HepG2 (cell line): ENCODE results near the gene FMNL1. TPM values are rescaled to one million over a fixed set of nuclear protein-coding genes. Genes with fewer than 3 reads are reported as not detected.

Source experiments
- ATAC-seq: fragments of 200-7000 bp; cut with Tn5 transposase; 3 replicates; pipeline ENCODE4 v1.9.1; 2020; ENCODE audit warnings: mild to moderate bottlenecking, moderate library complexity
- BruUV-seq: library from RNA; stranded (reverse); fragments of 400-500 nt; replicated peaks from 2 replicates; lab custom pipeline; 2021; lab: Mats Ljungman, UMichigan
- CTCF ChIA-PET: fragments of 300-600 bp; formaldehyde crosslinking; extraction: SDS; loops from one replicate; lab custom pipeline; 2021; ENCODE audit warnings: low total read pairs, inconsistent platforms, low intra/inter-chr PET ratio; lab: Yijun Ruan, JAX
- POLR2A ChIA-PET: fragments of 350-600 bp; sonication (Branson Sonifier 250); formaldehyde crosslinking; loops from one replicate; lab custom pipeline; 2020; ENCODE audit warnings: antibody characterized with exemption, inconsistent platforms; lab: Yijun Ruan, JAX
- DNase-seq: peaks from one replicate; pipeline ENCODE4 v3.0.0-alpha.2; 2015; ENCODE audit warnings: low spot score
- FAIRE-seq: peaks from 3 replicates; lab custom pipeline; 2011; peaks lifted over from hg19 to GRCh38; lab: Jason Lieb, UNC
- H2AFZ ChIP-seq: one replicate; pipeline ENCODE4 v1.6.1; 2011; ENCODE audit warnings: low read length, inconsistent platforms
- H3K27ac ChIP-seq: fragments of 300-600 bp; 3 replicates; pipeline ENCODE4 v1.8.0; 2011; ENCODE audit warnings: mixed run types, mild to moderate bottlenecking, mixed read lengths, low read length, inconsistent platforms; ENCODE audit not compliant: insufficient read depth; ENCODE audit errors: extremely low read length
- H3K27me3 ChIP-seq, 2 experiments: fragments of 200-600 bp in 1 of 2; 2 replicates in 1 of 2; 3 replicates in 1 of 2; pipeline versions ENCODE4 v1.6.0 to v1.8.0; 2011; ENCODE audit warnings: low read length in 2 of 2, mild to moderate bottlenecking in 2 of 2, moderate library complexity in 2 of 2, inconsistent platforms in 1 of 2; ENCODE audit not compliant: insufficient read depth in 2 of 2, control insufficient read depth in 1 of 2
- H3K36me3 ChIP-seq, 2 experiments: fragments of 200-600 bp in 1 of 2; replicated peaks in 1 of 2; 2 replicates in 1 of 2; 3 replicates in 1 of 2; pipeline versions ENCODE4 v1.5.1 to v1.8.0; 2011; ENCODE audit warnings: low read length in 2 of 2, inconsistent platforms in 1 of 2; ENCODE audit not compliant: insufficient read depth in 2 of 2, control insufficient read depth in 1 of 2
- H3K4me1 ChIP-seq: 2 replicates; pipeline ENCODE4 v1.5.1; 2012; ENCODE audit warnings: low read length, inconsistent platforms; ENCODE audit not compliant: insufficient read depth
- H3K4me2 ChIP-seq: 2 replicates; pipeline ENCODE4 v1.6.0; 2011; ENCODE audit warnings: low read depth, low read length, inconsistent platforms
- H3K4me3 ChIP-seq, 3 experiments: fragments of 200-600 bp in 1 of 3; sonication (generic), shearing (Covaris generic) in 1 of 3; replicated peaks in 1 of 3; 2 replicates each; pipeline ENCODE4 v1.5.1; 2011 to 2016; ENCODE audit warnings: low read length in 3 of 3, inconsistent platforms in 2 of 3, low read depth in 2 of 3, mild to moderate bottlenecking in 2 of 3, control low read depth in 1 of 3, mixed read lengths in 1 of 3; ENCODE audit not compliant: insufficient read depth in 1 of 3
- H3K79me2 ChIP-seq: one replicate; pipeline ENCODE4 v1.6.1; 2011; ENCODE audit warnings: low read length, inconsistent platforms; ENCODE audit not compliant: insufficient read depth
- H3K9ac ChIP-seq: 2 replicates; pipeline ENCODE4 v1.6.0; 2011; ENCODE audit warnings: mild to moderate bottlenecking, low read depth, low read length, inconsistent platforms; ENCODE audit not compliant: insufficient read depth
- H3K9me3 ChIP-seq: 2 replicates; pipeline ENCODE4 v1.5.1; 2012; ENCODE audit warnings: mild to moderate bottlenecking, low read length
- H4K20me1 ChIP-seq: 2 replicates; pipeline ENCODE4 v1.6.0; 2011; ENCODE audit warnings: inconsistent platforms, mild to moderate bottlenecking, low read length, moderate library complexity; ENCODE audit not compliant: insufficient read depth
- ATF4 ChIP-seq, 2 experiments: fragments of 450-650 bp in 1 of 2; sonication (generic) in 1 of 2; formaldehyde crosslinking; IDR thresholded peaks; 2 replicates each; pipeline versions ENCODE4 v1.5.0 to v1.8.0; 2020 to 2022; ENCODE audit warnings: mild to moderate bottlenecking in 1 of 2, missing genetic modification reagents in 1 of 2
- FOXP1 ChIP-seq, 2 experiments: fragments of 450-650 bp in 1 of 2; IDR thresholded peaks; 2 replicates each; pipeline ENCODE4 v1.6.1; 2017 to 2018; ENCODE audit warnings: antibody characterized with exemption in 1 of 2
- HDAC2 ChIP-seq: sonication (generic); formaldehyde crosslinking; IDR thresholded peaks from 2 replicates; pipeline ENCODE4 v1.4.0; 2020; ENCODE audit warnings: missing genetic modification reagents
- HNRNPL ChIP-seq: fragments of 200-400 bp; formaldehyde crosslinking; IDR thresholded peaks from 2 replicates; pipeline ENCODE4 v1.6.1; 2017; ENCODE audit warnings: mild to moderate bottlenecking, low read depth, low read length
- MAZ ChIP-seq, 2 experiments: sonication (generic) in 1 of 2; formaldehyde crosslinking in 1 of 2; IDR thresholded peaks; 2 replicates each; pipeline versions ENCODE4 v1.5.0 to v1.6.1; 2012 to 2020; ENCODE audit warnings: low read depth in 2 of 2, mild to moderate bottlenecking in 2 of 2, borderline replicate concordance in 1 of 2, improper control_type of control experiment in 1 of 2, low read length in 1 of 2, missing genetic modification reagents in 1 of 2, moderate library complexity in 1 of 2
- MTF2 ChIP-seq: sonication (generic); formaldehyde crosslinking; IDR thresholded peaks from 2 replicates; pipeline ENCODE4 v1.5.0; 2020; ENCODE audit warnings: missing genetic modification reagents, borderline replicate concordance
- NAIF1 ChIP-seq: sonication (generic); formaldehyde crosslinking; IDR thresholded peaks from 2 replicates; pipeline ENCODE4 v1.5.0; 2020; ENCODE audit warnings: mild to moderate bottlenecking, missing genetic modification reagents, borderline replicate concordance
- NFIC ChIP-seq: IDR thresholded peaks from 2 replicates; pipeline ENCODE4 v1.6.1; 2012; ENCODE audit warnings: mild to moderate bottlenecking, low read length, inconsistent platforms
- TBL1XR1 ChIP-seq: fragments of 150-350 bp; IDR thresholded peaks from 2 replicates; pipeline ENCODE4 v1.6.1; 2014; ENCODE audit warnings: borderline replicate concordance, low read length; ENCODE audit not compliant: partially characterized antibody
- ZMYM2 ChIP-seq: sonication (generic); formaldehyde crosslinking; IDR thresholded peaks from 2 replicates; pipeline ENCODE4 v1.8.0; 2022; ENCODE audit warnings: mild to moderate bottlenecking, missing genetic modification reagents
- ZNF20 ChIP-seq: sonication (generic); formaldehyde crosslinking; IDR thresholded peaks from 2 replicates; pipeline ENCODE4 v1.4.0; 2020; ENCODE audit warnings: mild to moderate bottlenecking, moderate library complexity, missing genetic modification reagents
- ZNF512 ChIP-seq: sonication (generic); formaldehyde crosslinking; IDR thresholded peaks from 2 replicates; pipeline ENCODE4 v1.4.0; 2020; ENCODE audit warnings: mild to moderate bottlenecking, missing genetic modification reagents
- ZNF670 ChIP-seq: sonication (generic); formaldehyde crosslinking; IDR thresholded peaks from 2 replicates; pipeline ENCODE4 v1.8.0; 2022; ENCODE audit warnings: mild to moderate bottlenecking, missing genetic modification reagents, borderline replicate concordance
- ZNF737 ChIP-seq: sonication (generic); formaldehyde crosslinking; IDR thresholded peaks from 2 replicates; pipeline ENCODE4 v1.5.0; 2020; ENCODE audit warnings: missing genetic modification reagents, mild to moderate bottlenecking, borderline replicate concordance
- ZSCAN30 ChIP-seq: sonication (generic); formaldehyde crosslinking; IDR thresholded peaks from 2 replicates; pipeline ENCODE4 v1.5.0; 2020; ENCODE audit warnings: mild to moderate bottlenecking, missing genetic modification reagents
- WGBS: methylation state at CpG from one replicate; pipeline ENCODE4 v1.1.6; 2017; ENCODE audit warnings: low lambda C conversion rate; 5-methylcytosine and 5-hydroxymethylcytosine counted together
- in situ Hi-C: cut with HindIII; loops from 2 replicates; pipeline ENCODE4 v1.10.0; 2017; ENCODE audit warnings: low pct_unique_long_range_greater_than_20kb; ENCODE audit not compliant: extremely low pct_ligation_motif_present
- intact Hi-C: fragments of 100-400 bp; cut with micrococcal nuclease; formaldehyde crosslinking; loops from one replicate; pipeline ENCODE4 v1.10.0; 2022; ENCODE audit not compliant: unreplicated experiment
- polyA plus RNA-seq, 8 experiments: library from polyadenylated mRNA; depleted of rRNA in 3 of 8; stranded (reverse) in 7 of 8; unstranded in 1 of 8; fragments of >200 nt; fragmentation: Illumina TruSeq in 4 of 8; extraction: Trizol in 4 of 8; gene quantifications; 2 replicates each; pipeline versions ENCODE4 v1.2.1 to v1.2.3, GENCODE V29; 2011 to 2016; ENCODE audit warnings: low read depth in 4 of 8, missing spikeins in 1 of 8, mixed read lengths in 1 of 8; ENCODE audit not compliant: insufficient read depth in 1 of 8
- total RNA-seq, 5 experiments: library from RNA; depleted of rRNA; stranded (reverse); fragments of >200 nt; fragmentation: Illumina TruSeq; extraction: Trizol; gene quantifications; 2 replicates each; pipeline ENCODE4 v1.2.3, GENCODE V29; 2016; ENCODE audit warnings: low read depth in 1 of 5
- TF ChIP-seq, protein P1 (sequence below): sonication (generic); formaldehyde crosslinking; IDR thresholded peaks from 2 replicates; pipeline ENCODE4 v1.8.0; 2022; ENCODE audit warnings: missing genetic modification reagents, mild to moderate bottlenecking, inconsistent platforms, borderline replicate concordance
- TF ChIP-seq, protein P2 (sequence below): sonication (generic); formaldehyde crosslinking; IDR thresholded peaks from 2 replicates; pipeline ENCODE4 v1.8.0; 2022; ENCODE audit warnings: mild to moderate bottlenecking, missing genetic modification reagents

Gene FMNL1
- total and polyA plus RNA-seq, 2 of the 13 experiments (the other 11 are each of a cell fraction or from before 2014, with no cell fraction given) = 0.53 to 0.70 TPM

DNA sequence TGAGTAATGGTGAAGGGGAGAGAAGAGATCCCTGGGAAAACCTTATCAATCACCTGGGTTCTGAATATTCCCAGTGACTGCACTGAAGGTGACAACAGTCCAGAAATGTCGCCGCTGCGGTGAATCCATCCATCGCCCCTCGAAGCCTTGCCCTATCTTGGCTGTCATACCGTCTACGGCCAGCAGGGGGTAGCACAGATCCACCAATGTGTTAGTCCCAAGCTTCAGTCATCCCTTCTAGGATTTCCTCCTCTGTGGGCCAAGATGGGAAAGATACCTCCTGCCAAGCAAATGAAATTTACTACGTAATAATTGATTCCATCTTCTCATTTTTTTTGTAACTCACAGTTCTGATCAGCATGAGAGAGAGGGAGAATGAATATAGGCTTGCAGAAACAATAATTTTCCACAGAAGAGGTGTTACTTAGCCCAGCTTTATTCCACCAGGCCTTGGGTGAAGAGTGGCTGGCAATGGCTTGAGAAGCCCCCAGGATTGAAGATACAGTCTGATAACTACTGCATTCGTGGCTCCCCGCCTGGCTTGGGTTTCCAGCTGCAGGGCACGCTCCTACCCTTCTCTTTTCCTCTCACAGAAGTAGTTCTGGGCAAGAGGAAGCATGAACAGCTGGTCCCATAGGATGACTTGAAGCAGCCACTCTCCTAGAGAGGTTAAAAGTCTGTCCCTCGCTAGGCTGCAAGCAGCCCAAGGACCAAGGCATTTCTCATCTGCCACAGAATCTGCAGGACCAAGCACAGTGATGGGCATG lies 2.6 kb upstream of the FMNL1 start:
- ATAC-seq = peak; percentile 79
- FAIRE-seq = peak; percentile 100
- Histone ChIP-seq H2AFZ (no peak overlapping the region), H3K27ac (no peak overlapping the region), H4K20me1 (no peaks in the 10 kb centered on the region), H3K79me2 (no peaks in the 10 kb centered on the region), H3K9me3 (no peaks in the 10 kb centered on the region), H3K9ac (no peak overlapping the region), H3K4me3 (no peak overlapping the region), H3K4me2 (peak overlapping the region; percentile 37; the same call in 1 of the 2 replicates), H3K36me3 (no peaks in the 10 kb centered on the region), H3K27me3 (peaks cover 17 to 44% of the 10 kb centered on the region in 2 experiments; a peak in 4 of 5 replicates), H3K4me1 (peaks cover 6% of the 10 kb centered on the region; the same call in 1 of the 2 replicates)
- POLR2A ChIA-PET = interaction anchor here (0.8 to 2.7 kb wide), 8 partner anchors 9 to 98 kb away, joined by 3 to 22 read pairs (median 6); partner anchors contain the start of genes ACBD4, HEXIM1, HEXIM2 and MAP3K14
- in situ Hi-C loops = no loop called here
- 2% methylated on average over 12 of the region's 12 CpGs for WGBS
- no TSS peak for BruUV-seq
- CTCF ChIA-PET = interaction anchor here (0.8 to 4.8 kb wide), 10 partner anchors 10 to 166 kb away, joined by 3 to 63 read pairs (median 7); partner anchors contain the start of gene ACBD4
- DNase-seq = peak; percentile 76
- intact Hi-C loops = loop anchor here (1.0 to 5.0 kb wide), 4 partner anchors 12 to 166 kb away; no protein-coding TSS in a partner anchor
- TF ChIP-seq NAIF1 (CRISPR knock-in tag) (no peak), NFIC (no peak), ZNF512 (CRISPR knock-in tag) (no peak), ZNF737 (CRISPR knock-in tag) (no peak), ATF4 (CRISPR knock-in tag; IDR thresholded peaks at IDR 0.05) (no peak), MAZ (IDR thresholded peaks at IDR 0.05; ENCODE audit: borderline replicate concordance, low read depth, low read length) (no peak), MAZ (CRISPR knock-in tag; IDR thresholded peaks at IDR 0.05; ENCODE audit: low read depth) (no peak), MTF2 (CRISPR knock-in tag) (peak; percentile 51; the same call in 1 of the 2 replicates), HDAC2 (no peak), ZNF20 (CRISPR knock-in tag) (no peak), TBL1XR1 (no peak), ZSCAN30 (CRISPR knock-in tag) (no peak), ZMYM2 (CRISPR knock-in tag) (no peak), ZNF670 (CRISPR knock-in tag) (no peak), FOXP1 (IDR thresholded peaks at IDR 0.05) (no peak), FOXP1 (CRISPR knock-in tag; IDR thresholded peaks at IDR 0.05) (no peak), HNRNPL (no peak)
- TF ChIP-seq, protein P1, sequence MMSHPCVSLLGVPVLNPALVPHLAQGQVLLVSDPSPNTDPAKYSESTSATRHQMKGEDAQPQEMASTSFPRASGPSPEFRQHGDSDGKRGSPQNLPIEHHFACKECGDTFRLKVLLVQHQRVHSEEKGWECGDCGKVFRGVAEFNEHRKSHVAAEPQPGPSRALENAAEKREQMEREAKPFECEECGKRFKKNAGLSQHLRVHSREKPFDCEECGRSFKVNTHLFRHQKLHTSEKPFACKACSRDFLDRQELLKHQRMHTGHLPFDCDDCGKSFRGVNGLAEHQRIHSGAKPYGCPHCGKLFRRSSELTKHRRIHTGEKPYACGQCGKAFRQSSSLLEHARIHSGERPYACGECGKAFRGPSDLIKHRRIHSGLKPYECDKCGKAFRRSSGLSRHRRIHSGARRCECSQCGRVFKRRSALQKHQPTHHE = no peak
- TF ChIP-seq, protein P2, sequence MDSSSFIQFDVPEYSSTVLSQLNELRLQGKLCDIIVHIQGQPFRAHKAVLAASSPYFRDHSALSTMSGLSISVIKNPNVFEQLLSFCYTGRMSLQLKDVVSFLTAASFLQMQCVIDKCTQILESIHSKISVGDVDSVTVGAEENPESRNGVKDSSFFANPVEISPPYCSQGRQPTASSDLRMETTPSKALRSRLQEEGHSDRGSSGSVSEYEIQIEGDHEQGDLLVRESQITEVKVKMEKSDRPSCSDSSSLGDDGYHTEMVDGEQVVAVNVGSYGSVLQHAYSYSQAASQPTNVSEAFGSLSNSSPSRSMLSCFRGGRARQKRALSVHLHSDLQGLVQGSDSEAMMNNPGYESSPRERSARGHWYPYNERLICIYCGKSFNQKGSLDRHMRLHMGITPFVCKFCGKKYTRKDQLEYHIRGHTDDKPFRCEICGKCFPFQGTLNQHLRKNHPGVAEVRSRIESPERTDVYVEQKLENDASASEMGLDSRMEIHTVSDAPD (CRISPR knock-in tag) = no peak
